Thymus (tissue), 14 donors: ENCODE measurements around the gene LPGAT1. TPM values are rescaled to one million over a fixed set of nuclear protein-coding genes. Genes with fewer than 3 reads are reported as not detected.
A peak's percentile ranks its signal among the peaks of the same experiment; 100 is the strongest.
"Not testable (repeated sequence)": the region's sequence is repeated elsewhere in the genome, so short reads cannot be mapped to it uniquely, and the experiment has no call there.

Experiments used
- DNase-seq, 9 donors: peaks; one replicate each; pipeline ENCODE4 v3.0.0-alpha.2; 2013; ENCODE audit warnings: low spot score in 9 of 9, low read depth in 6 of 9, missing footprints in 1 of 9
- H3K27ac ChIP-seq, 2 donors: one replicate each; pipeline ENCODE4 v1.5.1; 2013; ENCODE audit warnings: control low read depth in 1 of 2, low read depth in 1 of 2, low read length in 1 of 2, mild to moderate bottlenecking in 1 of 2, moderate library complexity in 1 of 2
- H3K27me3 ChIP-seq, 2 donors: one replicate each; pipeline ENCODE4 v1.5.1; 2013; ENCODE audit warnings: low read length in 1 of 2; ENCODE audit not compliant: control insufficient read depth in 2 of 2, insufficient read depth in 1 of 2
- H3K36me3 ChIP-seq, 2 donors: one replicate each; pipeline ENCODE4 v1.5.1; 2013; ENCODE audit warnings: low read length in 1 of 2, mild to moderate bottlenecking in 1 of 2, moderate library complexity in 1 of 2; ENCODE audit not compliant: control insufficient read depth in 2 of 2, insufficient read depth in 2 of 2
- H3K4me1 ChIP-seq, 2 donors: one replicate each; pipeline ENCODE4 v1.5.1; 2013; ENCODE audit warnings: low read length in 2 of 2; ENCODE audit not compliant: control insufficient read depth in 2 of 2, insufficient read depth in 2 of 2
- H3K4me3 ChIP-seq, 2 donors: one replicate each; pipeline ENCODE4 v1.5.1; 2013; ENCODE audit warnings: low read length in 2 of 2, control low read depth in 1 of 2, mild to moderate bottlenecking in 1 of 2
- H3K9me3 ChIP-seq, 2 donors: one replicate each; pipeline ENCODE4 v1.5.1; 2013; ENCODE audit warnings: low read length in 1 of 2, mild to moderate bottlenecking in 1 of 2; ENCODE audit not compliant: control insufficient read depth in 2 of 2, insufficient read depth in 1 of 2
- whole genome bisulfite sequencing: extraction: QIAGEN DNeasy Blood & Tissue Kit; methylation state at CpG from one replicate; pipeline ENCODE4 v1.1.7; 2013; 5-methylcytosine and 5-hydroxymethylcytosine counted together
- long read RNA-seq, 10 donors: transcript quantifications; one replicate each; lab custom pipeline, GENCODE V29; 2026
- polyA plus RNA-seq: library from polyadenylated mRNA; stranded (reverse); fragments of 200-250 nt; gene quantifications from one replicate; pipeline ENCODE4 v1.2.3, GENCODE V29; 2013
- total RNA-seq: library from RNA; stranded (reverse); fragments of 120-200 nt; gene quantifications from one replicate; pipeline ENCODE4 v1.2.4, GENCODE V29; 2013
- donor health status: healthy.

LPGAT1 gene
- 10.8 TPM for total RNA-seq
- 10.2 TPM for polyA plus RNA-seq
- long read RNA-seq, donor 1: 0 reads
- long read RNA-seq, donor 2: 0 reads
- long read RNA-seq, donor 3: 0 reads
- long read RNA-seq, donor 4: 0 reads
- long read RNA-seq, donor 5, full-length matches to known transcripts: 1 of 1 reads
- long read RNA-seq, donor 5, partial matches to known transcripts: 0 of 1 reads
- long read RNA-seq, donor 5, other reads (novel, unspliced or antisense): 0 of 1 reads
- long read RNA-seq, donor 6: 0 reads
- long read RNA-seq, donor 7: 0 reads
- long read RNA-seq, donor 8: 0 reads
- long read RNA-seq, donor 9, full-length matches to known transcripts: 1 of 1 reads
- long read RNA-seq, donor 9, partial matches to known transcripts: 0 of 1 reads
- long read RNA-seq, donor 9, other reads (novel, unspliced or antisense): 0 of 1 reads
- long read RNA-seq, donor 10: 0 reads

DNA sequence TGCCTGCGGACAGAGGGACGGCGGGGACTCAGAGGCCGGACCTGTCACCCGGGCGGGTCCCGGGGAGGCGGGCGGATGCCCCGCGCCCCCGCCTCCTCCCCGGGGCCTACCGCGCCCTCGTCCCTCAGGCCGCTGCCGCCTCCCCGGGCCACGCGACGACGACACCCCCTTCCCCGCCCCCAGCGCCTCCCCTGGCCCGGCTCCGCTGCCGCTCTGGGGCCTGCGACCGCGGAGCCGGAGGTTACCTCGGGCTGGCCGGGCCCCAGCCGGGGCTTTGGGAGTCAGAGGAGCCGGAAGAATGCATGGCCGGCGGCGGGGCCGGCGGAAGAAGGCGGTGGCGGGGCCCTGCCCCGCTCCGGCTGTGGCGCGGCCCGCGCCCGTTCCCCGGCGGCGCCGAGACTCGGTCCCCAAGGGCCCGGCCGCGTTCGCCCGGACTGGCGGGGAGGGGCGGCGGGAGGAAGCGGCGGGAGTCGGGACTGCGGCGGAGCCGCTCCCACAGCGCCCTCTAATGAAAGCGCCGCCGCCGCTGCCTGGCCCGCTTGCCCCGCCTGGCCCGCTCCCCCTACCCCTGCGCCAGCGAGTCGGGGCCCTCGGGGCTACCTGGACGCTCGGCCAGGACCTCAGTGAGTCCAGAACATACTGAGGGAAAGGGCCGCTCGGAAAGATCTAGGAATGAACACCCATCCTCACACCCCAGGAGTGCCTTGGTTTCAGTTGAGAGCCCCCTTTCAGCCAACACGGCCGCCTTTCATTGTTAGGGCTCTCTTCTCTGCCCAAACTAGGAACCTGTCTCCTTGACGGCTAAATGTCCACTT, at the start of gene LPGAT1:
TSS of gene LPGAT1 (minus strand) at position 436 of the 815 bp plus-strand sequence. CDS start 1,467 bp downstream, outside the sequence.
- DNase-seq: peak in 7 of 9 donors; percentile 39 to 72 (median 45)
- H3K4me1 ChIP-seq: peaks cover 9 to 13% of the 10 kb centered on the region in 2 donors

DNA sequence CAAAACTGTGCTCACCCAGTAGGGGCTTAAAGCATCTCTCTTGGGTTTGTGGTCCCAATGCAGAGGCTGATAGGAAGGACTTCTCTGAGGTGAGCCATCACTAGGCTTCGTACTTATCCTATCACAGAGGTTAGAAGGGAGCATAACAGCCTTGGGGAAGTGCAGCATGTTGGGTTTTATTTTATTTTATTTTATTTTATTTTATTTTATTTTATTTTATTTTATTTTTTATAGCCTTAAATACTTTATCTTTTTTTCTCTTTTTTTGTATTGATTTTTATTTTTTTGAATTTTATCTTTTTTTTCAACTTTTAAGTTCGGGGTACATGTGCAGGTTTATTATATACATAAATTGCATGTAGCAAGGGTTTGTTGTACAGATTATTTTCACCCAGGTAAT, 48.9 kb upstream of the LPGAT1 start:
- H3K27ac ChIP-seq: no peak overlapping the region
- DNase-seq: no peak
- no peaks in the 10 kb centered on the region for H3K36me3 ChIP-seq
- H3K9me3 ChIP-seq: no peaks in the 10 kb centered on the region
- no peak overlapping the region for H3K4me3 ChIP-seq
- no peaks in the 10 kb centered on the region for H3K4me1 ChIP-seq
- H3K27me3 ChIP-seq: no peaks in the 10 kb centered on the region
- 98% methylated on average over 2 of the region's 2 CpGs for WGBS

More for the DNA sequence above, at the start of gene LPGAT1:
- Histone ChIP-seq H3K9me3 (no peaks in the 10 kb centered on the region), H3K4me3 (peak within 1 kb of the TSS; percentile 59 to 91), H3K27me3 (peaks cover 0 to 12% of the 10 kb centered on the region in 2 donors), H3K27ac (peak within 1 kb of the TSS in 1 of 2 donors; percentile 79), H3K36me3 (no peaks in the 10 kb centered on the region)
- under 1% methylated on average over 88 of the region's 88 CpGs for WGBS

DNA sequence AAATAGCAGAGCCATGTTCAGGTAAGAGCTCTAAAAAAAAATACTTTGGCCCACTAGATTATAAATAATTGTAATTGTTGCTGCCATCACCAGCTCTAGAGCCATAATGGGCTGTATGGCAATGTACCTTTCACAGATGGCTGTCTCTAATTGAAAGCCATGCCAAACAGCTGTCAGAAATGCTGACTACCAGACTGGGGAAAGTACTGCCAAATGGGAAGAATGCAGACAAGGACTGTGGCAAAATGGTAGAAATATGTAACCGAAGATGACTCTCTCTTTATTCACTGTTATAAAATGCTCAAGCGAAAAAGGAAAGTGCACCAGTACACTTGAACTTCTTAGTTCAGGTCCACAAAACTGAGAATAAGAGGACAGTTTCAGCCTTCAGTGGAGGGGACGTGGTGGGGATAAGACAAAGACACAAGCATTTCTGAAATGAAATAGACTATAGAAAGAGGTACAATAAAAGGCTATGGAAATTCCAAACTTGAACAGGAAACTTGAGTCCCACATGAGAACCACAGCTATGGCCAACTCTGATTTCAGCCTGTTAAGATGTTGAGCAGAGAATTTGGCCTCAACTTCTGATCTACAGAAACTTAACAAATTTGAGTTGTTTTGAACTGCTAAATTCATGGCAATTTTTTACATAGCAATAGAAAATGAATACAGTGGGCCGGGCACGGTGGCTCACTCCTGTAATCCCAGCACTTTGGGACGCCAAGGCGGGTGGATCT, 46.5 kb upstream of the LPGAT1 start:
- no peaks in the 10 kb centered on the region for H3K4me1 ChIP-seq
- H3K36me3 ChIP-seq: no peaks in the 10 kb centered on the region
- no peaks in the 10 kb centered on the region for H3K27me3 ChIP-seq
- WGBS: 96% methylated on average over 7 of the region's 7 CpGs
- H3K27ac ChIP-seq: no peak overlapping the region
- no peak overlapping the region for H3K4me3 ChIP-seq
- no peak for DNase-seq
- H3K9me3 ChIP-seq: no peaks in the 10 kb centered on the region

GRCh38 chr1:211875541-211875940, 45.0 kb upstream of the LPGAT1 start:
- no peak overlapping the region for H3K4me3 ChIP-seq
- no peaks in the 10 kb centered on the region for H3K9me3 ChIP-seq
- no peaks in the 10 kb centered on the region for H3K36me3 ChIP-seq
- H3K27me3 ChIP-seq: no peaks in the 10 kb centered on the region
- no peak for DNase-seq
- H3K27ac ChIP-seq: no peak overlapping the region
- H3K4me1 ChIP-seq: no peaks in the 10 kb centered on the region

- no peak for DNase-seq
- Histone ChIP-seq H3K36me3 (no peaks in the 10 kb centered on the region), H3K27me3 (no peaks in the 10 kb centered on the region), H3K27ac (no peak overlapping the region), H3K9me3 (no peaks in the 10 kb centered on the region), H3K4me1 (no peaks in the 10 kb centered on the region), H3K4me3 (no peak overlapping the region)
- WGBS: 97% methylated on average over 25 of the region's 25 CpGs
These were observed 44.2 kb upstream of the LPGAT1 start for GRCh38 chr1:211874521-211875347.

DNA sequence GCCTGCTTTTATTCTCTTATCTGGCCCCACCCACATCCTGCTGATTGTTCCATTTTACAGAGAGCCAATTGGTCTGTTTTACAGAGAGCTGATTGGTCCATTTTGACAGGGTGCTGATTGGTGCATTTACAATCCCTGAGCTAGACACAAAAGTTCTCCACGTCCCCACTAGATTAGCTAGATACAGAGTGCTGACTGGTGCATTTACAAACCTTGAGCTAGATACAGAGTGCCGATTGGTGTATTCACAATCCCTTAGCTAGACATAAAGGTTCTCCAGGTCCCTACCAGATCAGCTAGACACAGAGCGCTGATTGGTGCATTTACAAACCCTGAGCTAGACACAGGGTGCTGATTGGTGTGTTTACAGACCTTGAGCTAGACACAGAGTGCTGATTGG, 43.2 kb upstream of the LPGAT1 start:
- H3K36me3 ChIP-seq, H3K9me3 ChIP-seq, DNase-seq, H3K27me3 ChIP-seq, H3K4me3 ChIP-seq, H3K27ac ChIP-seq, H3K4me1 ChIP-seq: not testable (repeated sequence)
- 96% methylated on average over 3 of the region's 3 CpGs for WGBS

GRCh38 chr1:211870156-211870555, 39.6 kb upstream of the LPGAT1 start:
- no peak for DNase-seq
- Histone ChIP-seq H3K27me3 (no peaks in the 10 kb centered on the region), H3K4me1 (no peaks in the 10 kb centered on the region), H3K27ac (no peak overlapping the region), H3K36me3 (no peaks in the 10 kb centered on the region), H3K9me3 (no peaks in the 10 kb centered on the region), H3K4me3 (no peak overlapping the region)
- WGBS: 94% methylated on average over 1 of the region's 1 CpG

GRCh38 chr1:211865180-211865579, 34.6 kb upstream of the LPGAT1 start:
- H3K36me3 ChIP-seq: no peaks in the 10 kb centered on the region
- WGBS: over 99% methylated on average over 2 of the region's 2 CpGs
- DNase-seq: no peak

More at GRCh38 chr1:211865180-211865579, 34.6 kb upstream of the LPGAT1 start:
- H3K4me1 ChIP-seq: no peaks in the 10 kb centered on the region
- no peaks in the 10 kb centered on the region for H3K27me3 ChIP-seq
- no peaks in the 10 kb centered on the region for H3K9me3 ChIP-seq
- no peak overlapping the region for H3K4me3 ChIP-seq
- no peak overlapping the region for H3K27ac ChIP-seq
